SK-N-MC (cell line): ENCODE data around the gene FOXP1.

Experiments used
- EZH2 ChIP-seq: fragments of 200-600 bp; sonication (generic); IDR thresholded peaks from one replicate; pipeline ENCODE4 v1.6.1; 2017; ENCODE audit warnings: antibody characterized with exemption
- FOXP2 ChIP-seq: optimal IDR thresholded peaks from 2 replicates; pipeline ENCODE3; 2011; ENCODE audit warnings: mild to moderate bottlenecking, moderate library complexity; ENCODE audit not compliant: insufficient read depth; ENCODE audit errors: extremely low read length, control extremely low read depth
- POLR2AphosphoS5 ChIP-seq: IDR thresholded peaks from 2 replicates; pipeline ENCODE4 v1.6.1; 2012; ENCODE audit warnings: mild to moderate bottlenecking, low read depth, low read length, borderline replicate concordance

DNA sequence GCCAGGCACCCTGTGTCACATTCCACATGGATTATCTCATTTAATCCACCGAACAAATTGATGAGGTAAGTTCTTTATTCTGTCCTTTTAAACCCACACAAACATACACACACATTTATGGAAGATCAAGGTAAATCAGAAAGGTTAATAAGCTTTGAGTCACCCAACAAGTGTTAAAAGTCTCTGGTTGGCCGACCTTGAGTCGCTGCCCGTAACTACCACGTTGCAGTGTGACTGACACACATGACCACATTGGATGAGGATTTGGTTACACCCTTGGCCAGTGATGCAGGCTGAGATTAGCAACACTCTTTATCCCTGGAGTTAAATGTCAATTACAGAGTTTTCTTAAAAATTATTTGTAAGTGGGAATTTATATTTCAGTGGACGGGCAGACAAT is 19.2 kb downstream of the FOXP1 start:
- no peak for TF ChIP-seq POLR2AphosphoS5
- TF ChIP-seq EZH2 = no peak
- TF ChIP-seq FOXP2 = no peak
